PC-3 (cell line): ENCODE results near the gene VTI1A. TPM values are rescaled to one million over a fixed set of nuclear protein-coding genes. Genes with fewer than 3 reads are reported as not detected.

Experiments used
- ATAC-seq: fragments of 200-7000 bp; cut with Tn5 transposase; 2 replicates; pipeline ENCODE4 v1.9.1; 2020; ENCODE audit warnings: mild to moderate bottlenecking, moderate library complexity
- BruUV-seq: library from RNA; stranded (reverse); fragments of 400-500 nt; replicated peaks from 2 replicates; lab custom pipeline; 2021; lab: Mats Ljungman, UMichigan
- CTCF ChIA-PET: fragments of 300-600 bp; sonication (Branson Sonifier 250); formaldehyde crosslinking; loops from one replicate; lab custom pipeline; 2022; ENCODE audit warnings: antibody characterized with exemption; lab: Charles Lee
- POLR2A ChIA-PET: fragments of 300-600 bp; sonication (Branson Sonifier 250); formaldehyde crosslinking; loops from one replicate; lab custom pipeline; 2022; ENCODE audit warnings: antibody characterized with exemption; ENCODE audit not compliant: unreplicated experiment; lab: Charles Lee
- DNase-seq: peaks from one replicate; pipeline ENCODE4 v3.0.0-alpha.2; 2015
- H2AFZ ChIP-seq: fragments of 300-600 bp; sonication (generic); 2 replicates; pipeline ENCODE4 v1.6.0; 2016; ENCODE audit warnings: antibody characterized with exemption, low read length
- H3F3A ChIP-seq: fragments of 300-600 bp; sonication (generic); one replicate; pipeline ENCODE4 v1.6.0; 2017; ENCODE audit warnings: antibody characterized with exemption, low read length, control low read depth, mild to moderate bottlenecking; ENCODE audit not compliant: unreplicated experiment
- H3K27ac ChIP-seq: fragments of 300-600 bp; sonication (generic); 2 replicates; pipeline ENCODE4 v1.5.1; 2016; ENCODE audit warnings: mild to moderate bottlenecking, low read length
- H3K27me3 ChIP-seq: fragments of 300-600 bp; sonication (generic); 2 replicates; pipeline ENCODE4 v1.6.1; 2016; ENCODE audit warnings: low read length, mixed read lengths
- H3K36me3 ChIP-seq: fragments of 300-600 bp; sonication (generic); 2 replicates; pipeline ENCODE4 v1.6.1; 2016; ENCODE audit warnings: low read depth, mixed run types, low read length, mixed read lengths
- H3K4me1 ChIP-seq: fragments of 300-600 bp; sonication (generic); 2 replicates; pipeline ENCODE4 v1.5.1; 2016; ENCODE audit warnings: low read length; ENCODE audit not compliant: insufficient read depth
- H3K4me2 ChIP-seq: fragments of 300-600 bp; sonication (generic); 2 replicates; pipeline ENCODE4 v1.6.0; 2016; ENCODE audit warnings: low read length
- H3K4me3 ChIP-seq: fragments of 300-600 bp; sonication (generic); 2 replicates; pipeline ENCODE4 v1.5.1; 2016; ENCODE audit warnings: mild to moderate bottlenecking, low read length, mixed read lengths
- H3K79me2 ChIP-seq: fragments of 300-600 bp; sonication (generic); 2 replicates; pipeline ENCODE4 v1.6.1; 2017; ENCODE audit warnings: low read length, mixed read lengths
- H3K9ac ChIP-seq: fragments of 300-600 bp; sonication (generic); 2 replicates; pipeline ENCODE4 v1.6.0; 2016; ENCODE audit warnings: mild to moderate bottlenecking, low read length
- H3K9me2 ChIP-seq: fragments of 300-600 bp; sonication (generic); replicated peaks from 2 replicates; pipeline ENCODE4 v1.6.1; 2016; ENCODE audit warnings: mixed run types, low read length, mixed read lengths
- H3K9me3 ChIP-seq: fragments of 300-600 bp; sonication (generic); 2 replicates; pipeline ENCODE4 v1.6.1; 2016; ENCODE audit warnings: low read length, mixed read lengths
- H4K20me1 ChIP-seq: fragments of 300-600 bp; sonication (generic); 2 replicates; pipeline ENCODE4 v1.6.1; 2016; ENCODE audit warnings: low read length, mixed read lengths
- CTCF ChIP-seq: fragments of 300-600 bp; sonication (generic); conservative IDR thresholded peaks from 2 replicates; pipeline ENCODE4 v1.5.1; 2017; ENCODE audit warnings: antibody characterized with exemption, low read depth, mild to moderate bottlenecking, low read length
- EZH2 ChIP-seq: fragments of 300-600 bp; sonication (generic); IDR thresholded peaks from one replicate; pipeline ENCODE4 v1.6.1; 2017; ENCODE audit warnings: antibody characterized with exemption, mild to moderate bottlenecking, low read length; ENCODE audit not compliant: unreplicated experiment
- EZH2phosphoT487 ChIP-seq: fragments of 300-600 bp; sonication (generic); IDR thresholded peaks from 2 replicates; pipeline ENCODE4 v1.6.1; 2018; ENCODE audit warnings: mild to moderate bottlenecking, antibody characterized with exemption, low read length, borderline replicate concordance
- intact Hi-C: fragments of 100-400 bp; cut with micrococcal nuclease; formaldehyde crosslinking; loops from 2 replicates; pipeline ENCODE4 v1.9.0; 2023
- total RNA-seq: library from RNA; depleted of rRNA; stranded (reverse); fragments of >200 nt; gene quantifications from 2 replicates; pipeline ENCODE4 v1.2.3, GENCODE V29; 2014

The VTI1A gene
- total RNA-seq, 1 experiment from 2014 or later, result 18.1 TPM

- DNase-seq (no peak), ATAC-seq (peak; percentile 61)
- H3K4me1 ChIP-seq, result peaks cover 28% of the 10 kb centered on the region
- H4K20me1 ChIP-seq, result no peaks in the 10 kb centered on the region
- peak overlapping the region; percentile 60; the same call in 1 of the 2 replicates for H3K4me2 ChIP-seq
- no TSS peak for BruUV-seq
- ChIA-PET CTCF (no interaction called here), POLR2A (no interaction called here)
- no peak overlapping the region for H2AFZ ChIP-seq
- no peaks in the 10 kb centered on the region for H3K79me2 ChIP-seq
- no peaks in the 10 kb centered on the region for H3F3A ChIP-seq
- no peaks in the 10 kb centered on the region for H3K9me3 ChIP-seq
- H3K4me3 ChIP-seq, result no peak overlapping the region
- TF ChIP-seq CTCF (no peak), EZH2 (no peak), EZH2phosphoT487 (no peak)
- no peaks in the 10 kb centered on the region for H3K9me2 ChIP-seq
- H3K27me3 ChIP-seq, result no peaks in the 10 kb centered on the region
- no peaks in the 10 kb centered on the region for H3K36me3 ChIP-seq
- intact Hi-C loops, result loop anchor here (10.0 kb wide), 2 partner anchors 65 to 445 kb away; no protein-coding TSS in a partner anchor
- H3K9ac ChIP-seq, result no peak overlapping the region
- H3K27ac ChIP-seq, result peak overlapping the region; percentile 36; the same call in 1 of the 2 replicates
Observed at GRCh38 chr10:112649822-112650152, 202.8 kb downstream of the VTI1A start.

DNA sequence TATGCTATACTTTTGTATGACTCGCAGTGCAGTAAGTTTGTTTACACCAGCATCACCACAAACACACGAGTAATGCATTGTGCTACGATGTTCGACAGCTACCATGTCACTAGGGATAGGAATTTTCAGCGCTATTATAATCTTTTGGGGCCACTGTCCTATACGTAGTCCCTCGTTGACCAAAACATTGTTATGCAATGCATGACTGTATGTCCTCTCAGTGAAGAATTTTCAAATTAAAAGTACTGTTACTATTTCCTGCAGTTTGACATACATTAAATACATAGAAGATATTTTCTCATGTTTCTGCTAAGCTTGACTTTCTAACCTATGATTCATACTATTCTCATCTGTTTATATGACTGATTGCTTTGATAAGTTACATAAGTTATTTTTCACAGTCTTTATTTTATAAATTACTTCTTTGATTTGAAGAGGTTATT lies 203.6 kb downstream of the VTI1A start:
- no peaks in the 10 kb centered on the region for H3K36me3 ChIP-seq
- no peak overlapping the region for H3K9ac ChIP-seq
- no peaks in the 10 kb centered on the region for H3K27me3 ChIP-seq
- no peaks in the 10 kb centered on the region for H3K9me2 ChIP-seq
- TF ChIP-seq EZH2phosphoT487 (no peak), EZH2 (no peak), CTCF (no peak)
- BruUV-seq, result no TSS peak
- H4K20me1 ChIP-seq, result no peaks in the 10 kb centered on the region
- peaks cover 28% of the 10 kb centered on the region for H3K4me1 ChIP-seq
- no peaks in the 10 kb centered on the region for H3K9me3 ChIP-seq
- H3K4me3 ChIP-seq, result no peak overlapping the region
- peak; percentile 66 for ATAC-seq
- peak; percentile 58 for DNase-seq
- intact Hi-C loops, result loop anchor here (10.0 kb wide), 2 partner anchors 64 to 444 kb away; no protein-coding TSS in a partner anchor
- peak overlapping the region; percentile 60 for H3K4me2 ChIP-seq
- ChIA-PET POLR2A (no interaction called here), CTCF (no interaction called here)
- no peaks in the 10 kb centered on the region for H3F3A ChIP-seq
- peak overlapping the region; percentile 36 for H3K27ac ChIP-seq
- no peaks in the 10 kb centered on the region for H3K79me2 ChIP-seq
- no peak overlapping the region for H2AFZ ChIP-seq

GRCh38 chr10:112653215-112653614 lies 206.2 kb downstream of the VTI1A start:
- Histone ChIP-seq H2AFZ (no peak overlapping the region), H3K9me2 (no peaks in the 10 kb centered on the region), H3F3A (peaks cover 1% of the 10 kb centered on the region), H3K4me3 (no peak overlapping the region), H4K20me1 (no peaks in the 10 kb centered on the region), H3K27ac (no peak overlapping the region; the same call in 1 of the 2 replicates), H3K4me1 (peaks cover 42% of the 10 kb centered on the region), H3K36me3 (no peaks in the 10 kb centered on the region), H3K9ac (no peak overlapping the region), H3K9me3 (no peaks in the 10 kb centered on the region), H3K4me2 (no peak overlapping the region), H3K79me2 (no peaks in the 10 kb centered on the region), H3K27me3 (no peaks in the 10 kb centered on the region)
- ATAC-seq, result no peak
- DNase-seq, result no peak
- CTCF ChIA-PET, result no interaction called here
- TF ChIP-seq EZH2phosphoT487, result no peak
- no peak for TF ChIP-seq EZH2
- no peak for TF ChIP-seq CTCF
- intact Hi-C loops, result loop anchor here (10.0 kb wide), 2 partner anchors 62 to 442 kb away; no protein-coding TSS in a partner anchor
- no TSS peak for BruUV-seq
- POLR2A ChIA-PET, result no interaction called here
